DOHH2 (cell line): Measurements from ENCODE around the gene EPN3.

ENCODE experiments used
- H3F3A ChIP-seq: fragments of 200-600 bp; sonication (generic), shearing (Covaris generic); 2 replicates; pipeline ENCODE4 v1.6.0; 2016; ENCODE audit warnings: antibody characterized with exemption, mild to moderate bottlenecking; ENCODE audit not compliant: control insufficient read depth, insufficient read depth
- H3K27ac ChIP-seq: fragments of 200-600 bp; sonication (generic); 2 replicates; pipeline ENCODE4 v1.5.1; 2014; ENCODE audit warnings: low read depth, mild to moderate bottlenecking, low read length, moderate library complexity
- H3K27me3 ChIP-seq: fragments of 200-600 bp; sonication (generic); 2 replicates; pipeline ENCODE4 v1.6.1; 2014; ENCODE audit warnings: mild to moderate bottlenecking, low read length, mixed read lengths; ENCODE audit not compliant: control insufficient read depth
- H3K36me3 ChIP-seq: fragments of 200-600 bp; sonication (generic); 2 replicates; pipeline ENCODE4 v1.6.1; 2014; ENCODE audit warnings: mild to moderate bottlenecking, low read length, moderate library complexity, mixed read lengths; ENCODE audit not compliant: control insufficient read depth
- H3K4me1 ChIP-seq: fragments of 200-600 bp; sonication (generic); 2 replicates; pipeline ENCODE4 v1.6.1; 2014; ENCODE audit warnings: mild to moderate bottlenecking, low read length, mixed read lengths; ENCODE audit not compliant: control insufficient read depth
- H3K4me2 ChIP-seq: fragments of 200-600 bp; sonication (generic); 2 replicates; pipeline ENCODE4 v1.6.0; 2014; ENCODE audit warnings: mild to moderate bottlenecking, low read length, moderate library complexity
- H3K4me3 ChIP-seq: fragments of 200-600 bp; sonication (generic); 2 replicates; pipeline ENCODE4 v1.5.1; 2014; ENCODE audit warnings: mild to moderate bottlenecking, low read length, mixed read lengths
- H3K79me2 ChIP-seq: fragments of 200-600 bp; sonication (generic); 2 replicates; pipeline ENCODE4 v1.6.1; 2014; ENCODE audit warnings: mild to moderate bottlenecking, low read length, mixed read lengths; ENCODE audit not compliant: control insufficient read depth
- H3K9me2 ChIP-seq: fragments of 200-600 bp; sonication (generic); replicated peaks from 2 replicates; pipeline ENCODE4 v1.6.1; 2014; ENCODE audit warnings: mild to moderate bottlenecking, low read length, mixed read lengths; ENCODE audit not compliant: control insufficient read depth
- H3K9me3 ChIP-seq: fragments of 200-600 bp; sonication (generic); 2 replicates; pipeline ENCODE4 v1.6.1; 2014; ENCODE audit warnings: antibody characterized with exemption, low read length, mixed read lengths; ENCODE audit not compliant: control insufficient read depth, insufficient read depth
- H4K20me1 ChIP-seq: fragments of 200-600 bp; sonication (generic); 2 replicates; pipeline ENCODE4 v1.6.0; 2014; ENCODE audit warnings: low read depth, mild to moderate bottlenecking, antibody characterized with exemption, low read length, moderate library complexity; ENCODE audit not compliant: control insufficient read depth, insufficient read depth
- CTCF ChIP-seq: fragments of 200-600 bp; sonication (generic); IDR thresholded peaks from one replicate; pipeline ENCODE4 v1.5.1; 2014; ENCODE audit warnings: antibody characterized with exemption, mild to moderate bottlenecking, low read depth, low read length; ENCODE audit not compliant: poor library complexity, severe bottlenecking
- EZH2phosphoT487 ChIP-seq: fragments of 200-600 bp; sonication (generic); IDR thresholded peaks from 2 replicates; pipeline ENCODE4 v1.6.1; 2017; ENCODE audit warnings: borderline replicate concordance, mild to moderate bottlenecking, antibody characterized with exemption, low read length, moderate library complexity, mixed read lengths

EPN3 gene

GRCh38 chr17:50537721-50538548 lies 5.4 kb downstream of the EPN3 start:
- H3K9me3 ChIP-seq = no peaks in the 10 kb centered on the region
- no peak overlapping the region for H3K4me3 ChIP-seq
- H3K36me3 ChIP-seq = no peaks in the 10 kb centered on the region
- H3K27ac ChIP-seq = no peak overlapping the region
- TF ChIP-seq EZH2phosphoT487 (no peak), CTCF (no peak)
- H3K79me2 ChIP-seq = no peaks in the 10 kb centered on the region
- no peak overlapping the region for H3K4me2 ChIP-seq
- peaks cover 16% of the 10 kb centered on the region for H3K4me1 ChIP-seq
- no peaks in the 10 kb centered on the region for H4K20me1 ChIP-seq
- no peaks in the 10 kb centered on the region for H3K9me2 ChIP-seq
- H3F3A ChIP-seq = no peaks in the 10 kb centered on the region
- H3K27me3 ChIP-seq = peaks cover 27% of the 10 kb centered on the region

- TF ChIP-seq EZH2phosphoT487 = no peak
- no peak for TF ChIP-seq CTCF
- H3K79me2 ChIP-seq = no peaks in the 10 kb centered on the region
- H3K27me3 ChIP-seq = peaks cover 18% of the 10 kb centered on the region
- H3K27ac ChIP-seq = no peak overlapping the region
- H3K4me3 ChIP-seq = no peak overlapping the region
- no peaks in the 10 kb centered on the region for H3F3A ChIP-seq
- H3K36me3 ChIP-seq = no peaks in the 10 kb centered on the region
- H3K4me2 ChIP-seq = no peak overlapping the region
- no peaks in the 10 kb centered on the region for H3K9me3 ChIP-seq
- no peaks in the 10 kb centered on the region for H3K9me2 ChIP-seq
- no peaks in the 10 kb centered on the region for H4K20me1 ChIP-seq
- H3K4me1 ChIP-seq = peaks cover 16% of the 10 kb centered on the region
Measured at GRCh38 chr17:50538549-50539410, 6.2 kb downstream of the EPN3 start.

- H3K4me1 ChIP-seq = peaks cover 16% of the 10 kb centered on the region
- no peak for TF ChIP-seq CTCF
- no peak for TF ChIP-seq EZH2phosphoT487
- no peaks in the 10 kb centered on the region for H3K9me2 ChIP-seq
- no peaks in the 10 kb centered on the region for H3K9me3 ChIP-seq
- no peaks in the 10 kb centered on the region for H4K20me1 ChIP-seq
- peaks cover 12% of the 10 kb centered on the region for H3K27me3 ChIP-seq
- no peaks in the 10 kb centered on the region for H3F3A ChIP-seq
- no peak overlapping the region for H3K4me2 ChIP-seq
- H3K27ac ChIP-seq = no peak overlapping the region
- H3K36me3 ChIP-seq = no peaks in the 10 kb centered on the region
- no peak overlapping the region for H3K4me3 ChIP-seq
- no peaks in the 10 kb centered on the region for H3K79me2 ChIP-seq
Measured at GRCh38 chr17:50539762-50540559, 7.4 kb downstream of the EPN3 start.
